ENCODE measurements around the gene JAG2.
"Not testable (repeated sequence)": the region's sequence is repeated elsewhere in the genome, so short reads cannot be mapped to it uniquely, and the experiment has no call there.

- TF ChIP-seq CTCF, POLR2A (IDR thresholded peaks at IDR 0.05): not testable (repeated sequence)
These were observed 59.3 kb downstream of the JAG2 start for GRCh38 chr14:105109243-105109642.
